Measurements from ENCODE around the gene STOX1.

DNA sequence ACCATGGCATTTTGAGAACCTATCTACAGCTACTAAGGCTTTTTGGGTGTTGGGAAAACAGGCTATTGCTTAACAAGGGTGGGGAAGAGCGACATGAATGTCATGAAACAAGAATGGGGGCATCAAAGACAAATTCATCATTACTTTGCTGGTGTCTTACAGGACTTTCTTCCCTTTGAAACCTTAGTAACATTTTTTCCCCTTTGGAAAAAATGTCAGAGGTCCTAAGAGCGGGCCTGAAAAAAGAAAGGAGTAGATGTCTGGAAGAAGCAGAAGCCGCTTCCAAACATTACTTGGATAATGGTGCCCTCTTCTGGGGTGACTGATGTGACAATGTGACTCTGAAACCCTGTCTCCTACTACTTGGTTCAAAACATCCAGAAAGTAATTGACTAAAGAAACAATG lies 70.0 kb downstream of the STOX1 start:
- TF ChIP-seq ZNF138 (CRISPR knock-in tag; IDR thresholded peaks at IDR 0.05; ENCODE audit: low read depth) = no peak
- TF ChIP-seq, protein P1, sequence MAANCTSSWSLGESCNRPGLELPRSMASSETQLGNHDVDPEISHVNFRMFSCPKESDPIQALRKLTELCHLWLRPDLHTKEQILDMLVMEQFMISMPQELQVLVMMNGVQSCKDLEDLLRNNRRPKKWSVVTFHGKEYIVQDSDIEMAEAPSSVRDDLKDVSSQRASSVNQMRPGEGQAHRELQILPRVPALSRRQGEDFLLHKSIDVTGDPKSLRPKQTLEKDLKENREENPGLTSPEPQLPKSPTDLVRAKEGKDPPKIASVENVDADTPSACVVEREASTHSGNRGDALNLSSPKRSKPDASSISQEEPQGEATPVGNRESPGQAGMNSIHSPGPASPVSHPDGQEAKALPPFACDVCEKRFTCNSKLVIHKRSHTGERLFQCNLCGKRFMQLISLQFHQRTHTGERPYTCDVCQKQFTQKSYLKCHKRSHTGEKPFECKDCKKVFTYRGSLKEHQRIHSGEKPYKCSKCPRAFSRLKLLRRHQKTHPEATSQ (CRISPR knock-in tag; IDR thresholded peaks at IDR 0.05; ENCODE audit: borderline replicate concordance) = no peak
- TF ChIP-seq TCF7 (IDR thresholded peaks at IDR 0.05; ENCODE audit: low read depth) = no peak
- TF ChIP-seq POLR2A (IDR thresholded peaks at IDR 0.05; ENCODE audit: insufficient read depth in 1 of 2, low read depth in 2 of 2, low read length in 2 of 2) = no peak
- TF ChIP-seq JUNB (CRISPR knock-in tag; IDR thresholded peaks at IDR 0.05; ENCODE audit: borderline replicate concordance) = no peak
- no peak for TF ChIP-seq ZSCAN22 (CRISPR knock-in tag; IDR thresholded peaks at IDR 0.05)
- TF ChIP-seq, protein P2, sequence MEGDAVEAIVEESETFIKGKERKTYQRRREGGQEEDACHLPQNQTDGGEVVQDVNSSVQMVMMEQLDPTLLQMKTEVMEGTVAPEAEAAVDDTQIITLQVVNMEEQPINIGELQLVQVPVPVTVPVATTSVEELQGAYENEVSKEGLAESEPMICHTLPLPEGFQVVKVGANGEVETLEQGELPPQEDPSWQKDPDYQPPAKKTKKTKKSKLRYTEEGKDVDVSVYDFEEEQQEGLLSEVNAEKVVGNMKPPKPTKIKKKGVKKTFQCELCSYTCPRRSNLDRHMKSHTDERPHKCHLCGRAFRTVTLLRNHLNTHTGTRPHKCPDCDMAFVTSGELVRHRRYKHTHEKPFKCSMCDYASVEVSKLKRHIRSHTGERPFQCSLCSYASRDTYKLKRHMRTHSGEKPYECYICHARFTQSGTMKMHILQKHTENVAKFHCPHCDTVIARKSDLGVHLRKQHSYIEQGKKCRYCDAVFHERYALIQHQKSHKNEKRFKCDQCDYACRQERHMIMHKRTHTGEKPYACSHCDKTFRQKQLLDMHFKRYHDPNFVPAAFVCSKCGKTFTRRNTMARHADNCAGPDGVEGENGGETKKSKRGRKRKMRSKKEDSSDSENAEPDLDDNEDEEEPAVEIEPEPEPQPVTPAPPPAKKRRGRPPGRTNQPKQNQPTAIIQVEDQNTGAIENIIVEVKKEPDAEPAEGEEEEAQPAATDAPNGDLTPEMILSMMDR (CRISPR knock-in tag; IDR thresholded peaks at IDR 0.05) = peak; percentile 83
- TF ChIP-seq SIN3B (IDR thresholded peaks at IDR 0.05; ENCODE audit: low read length) = no peak
- TF ChIP-seq PPARG (CRISPR knock-in tag; conservative IDR thresholded peaks at IDR 0.05) = no peak
